Large intestine (tissue), 3 donors: Measurements from ENCODE around the gene FNDC1. TPM values are rescaled to one million over a fixed set of nuclear protein-coding genes. Genes with fewer than 3 reads are reported as not detected.

Experiments used
- DNase-seq, 2 donors: peaks; one replicate each; pipeline versions ENCODE4 v3.0.0 to v3.0.0-alpha.2; 2013
- H3K27ac ChIP-seq: one replicate; pipeline ENCODE4 v1.5.1; 2013; ENCODE audit warnings: low read length
- H3K27me3 ChIP-seq: 2 replicates; pipeline ENCODE4 v1.6.1; 2013; ENCODE audit warnings: low read length; ENCODE audit not compliant: control insufficient read depth, insufficient read depth
- H3K36me3 ChIP-seq: 2 replicates; pipeline ENCODE4 v1.6.1; 2013; ENCODE audit warnings: low read length; ENCODE audit not compliant: control insufficient read depth, insufficient read depth
- H3K4me1 ChIP-seq: one replicate; pipeline ENCODE4 v1.6.1; 2013; ENCODE audit warnings: low read length; ENCODE audit not compliant: control insufficient read depth, insufficient read depth
- H3K4me3 ChIP-seq: one replicate; pipeline ENCODE4 v1.5.1; 2013; ENCODE audit warnings: low read length
- H3K9me3 ChIP-seq: one replicate; pipeline ENCODE4 v1.6.1; 2013; ENCODE audit warnings: mild to moderate bottlenecking, low read depth, low read length, moderate library complexity; ENCODE audit not compliant: control insufficient read depth
- WGBS: methylation state at CpG from one replicate; pipeline ENCODE4 v1.1.5; 2013; ENCODE audit warnings: low lambda C conversion rate; ENCODE audit not compliant: insufficient coverage; 5-methylcytosine and 5-hydroxymethylcytosine counted together
- polyA plus RNA-seq: library from polyadenylated mRNA; unstranded; fragments of 120-200 nt; gene quantifications from one replicate; pipeline ENCODE4 v1.2.1, GENCODE V29; 2013

The FNDC1 gene
- polyA plus RNA-seq, 1 donor: 22.0 TPM

DNA sequence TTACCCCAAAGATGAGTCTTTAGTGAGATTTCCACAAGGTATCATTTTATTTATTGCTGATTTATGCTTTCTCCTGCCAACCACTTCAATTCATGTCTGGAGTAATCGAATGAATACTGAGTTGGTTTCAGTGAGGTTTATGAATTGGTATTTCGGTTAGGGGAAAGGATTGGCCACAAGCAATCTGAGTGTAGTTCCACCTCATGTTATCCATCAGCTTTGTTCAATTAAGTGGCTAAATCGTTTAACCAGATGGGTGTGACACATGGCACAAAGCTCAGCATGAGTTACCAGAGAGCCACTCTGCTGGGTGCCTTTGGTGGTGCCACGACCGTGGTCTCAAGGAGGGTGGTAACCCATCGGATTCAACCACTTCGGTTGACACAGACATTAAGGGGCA is 148.2 kb downstream of the FNDC1 start:
- DNase-seq: no peak
- 80% methylated on average over 3 of the region's 7 CpGs for WGBS

DNA sequence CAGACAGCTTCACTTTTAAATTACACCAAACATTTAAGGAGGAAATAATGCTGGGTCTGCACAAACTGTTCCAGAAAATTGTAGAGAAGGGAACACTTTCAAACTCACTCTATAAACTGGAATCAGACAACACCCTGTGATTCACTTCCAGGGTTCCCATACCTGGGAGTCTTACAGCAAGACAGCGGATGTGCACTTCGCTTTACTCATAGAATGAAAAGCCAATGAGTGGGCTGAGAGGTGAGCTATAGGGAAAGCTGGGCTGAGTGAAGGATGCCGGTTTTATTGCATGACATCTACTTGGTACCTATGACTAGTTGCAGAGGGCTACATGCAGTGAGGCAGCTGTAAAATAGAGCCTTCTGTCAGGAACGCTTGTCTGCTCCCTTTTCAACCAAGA is 152.1 kb downstream of the FNDC1 start:
- H3K9me3 ChIP-seq: no peaks in the 10 kb centered on the region
- H3K36me3 ChIP-seq: no peaks in the 10 kb centered on the region
- no peaks in the 10 kb centered on the region for H3K4me1 ChIP-seq
- WGBS: 100% methylated on average over 1 of the region's 4 CpGs
- no peak for DNase-seq
- no peak overlapping the region for H3K27ac ChIP-seq
- no peak overlapping the region for H3K4me3 ChIP-seq
- peaks cover 4% of the 10 kb centered on the region for H3K27me3 ChIP-seq

More for the DNA sequence above, 148.2 kb downstream of the FNDC1 start:
- Histone ChIP-seq H3K27me3 (peaks cover 4% of the 10 kb centered on the region), H3K4me3 (no peak overlapping the region), H3K9me3 (no peaks in the 10 kb centered on the region), H3K36me3 (no peaks in the 10 kb centered on the region), H3K4me1 (no peaks in the 10 kb centered on the region), H3K27ac (no peak overlapping the region)

Other genes with a start within 250 kb of the FNDC1 start
- 11.8 TPM for gene RSPH3, start 169.2 kb upstream of the FNDC1 start, polyA plus RNA-seq
- gene TAGAP, start 124.4 kb upstream of the FNDC1 start, polyA plus RNA-seq: 2.3 TPM